Adipose tissue (tissue), 3 donors: Measurements from ENCODE around the gene CFAP46. TPM values are rescaled to one million over a fixed set of nuclear protein-coding genes. Genes with fewer than 3 reads are reported as not detected.
"Not testable (repeated sequence)": the region's sequence is repeated elsewhere in the genome, so short reads cannot be mapped to it uniquely, and the experiment has no call there.

Experiments
- H3K27ac ChIP-seq: one replicate; pipeline ENCODE4 v1.5.1; 2013; ENCODE audit warnings: low read depth, low read length
- WGBS, 3 donors: extraction: QIAGEN DNeasy Blood & Tissue Kit; methylation state at CpG; one replicate each; pipeline ENCODE4 v1.1.7; 2013; 5-methylcytosine and 5-hydroxymethylcytosine counted together
- polyA plus RNA-seq, 3 donors: library from polyadenylated mRNA; stranded (reverse); fragments of 200-250 nt; gene quantifications; one replicate each; pipeline ENCODE4 v1.2.3, GENCODE V29; 2013
- donor health status: healthy with polysubstance abuse.
- donor health status: Bipolar disorder and iron deficiency.
- donor health status: healthy.

The CFAP46 gene
- polyA plus RNA-seq, 3 donors, result 0.13 to 0.38 TPM; not detected in 1

DNA sequence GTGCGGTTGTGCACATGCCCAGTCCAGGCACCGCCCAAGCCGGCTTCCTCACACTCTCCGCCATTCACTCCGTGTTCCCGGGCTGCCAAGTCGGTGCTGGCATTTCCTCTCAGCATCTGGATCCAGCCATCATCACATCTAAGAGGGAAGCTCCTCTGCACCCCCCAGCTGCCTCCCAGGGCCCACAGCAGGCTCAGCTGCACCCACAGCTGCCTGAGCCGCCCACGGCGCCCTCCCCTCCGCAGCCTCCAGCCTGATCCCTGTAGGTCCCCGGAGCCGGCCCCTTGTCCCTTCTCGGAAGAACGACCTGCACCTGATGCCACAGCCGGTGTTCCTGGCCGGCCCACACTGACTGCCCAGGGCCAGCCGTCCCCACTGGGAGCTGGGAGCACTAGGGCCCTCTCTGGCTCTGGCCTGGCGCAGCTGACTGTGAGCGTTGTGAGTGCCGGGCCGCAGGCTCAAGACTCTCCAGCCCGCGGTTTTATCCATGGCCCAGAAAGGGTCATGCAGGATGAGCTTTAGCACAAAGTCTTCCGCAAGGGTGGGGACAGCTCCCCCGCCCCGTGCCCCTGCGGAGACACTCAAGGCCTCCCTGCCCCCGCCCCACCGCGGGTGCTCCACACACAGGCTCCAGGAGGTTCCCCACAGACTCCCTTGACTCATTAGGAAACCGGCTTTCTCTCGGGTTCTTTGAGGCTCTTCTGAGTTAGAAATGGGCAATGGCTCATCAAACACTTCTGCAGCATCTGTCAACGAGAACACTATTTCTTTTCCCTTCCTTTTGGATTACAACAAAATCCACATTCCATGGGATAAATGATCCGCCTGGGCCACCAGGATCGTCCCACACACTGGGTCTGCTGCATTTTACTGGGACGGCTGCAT lies 31.2 kb downstream of the CFAP46 start:
- H3K27ac ChIP-seq, result no peak overlapping the region
- 63 to 70% (median 64%) methylated on average over 37 of the region's 37 CpGs for WGBS, 3 donors

DNA sequence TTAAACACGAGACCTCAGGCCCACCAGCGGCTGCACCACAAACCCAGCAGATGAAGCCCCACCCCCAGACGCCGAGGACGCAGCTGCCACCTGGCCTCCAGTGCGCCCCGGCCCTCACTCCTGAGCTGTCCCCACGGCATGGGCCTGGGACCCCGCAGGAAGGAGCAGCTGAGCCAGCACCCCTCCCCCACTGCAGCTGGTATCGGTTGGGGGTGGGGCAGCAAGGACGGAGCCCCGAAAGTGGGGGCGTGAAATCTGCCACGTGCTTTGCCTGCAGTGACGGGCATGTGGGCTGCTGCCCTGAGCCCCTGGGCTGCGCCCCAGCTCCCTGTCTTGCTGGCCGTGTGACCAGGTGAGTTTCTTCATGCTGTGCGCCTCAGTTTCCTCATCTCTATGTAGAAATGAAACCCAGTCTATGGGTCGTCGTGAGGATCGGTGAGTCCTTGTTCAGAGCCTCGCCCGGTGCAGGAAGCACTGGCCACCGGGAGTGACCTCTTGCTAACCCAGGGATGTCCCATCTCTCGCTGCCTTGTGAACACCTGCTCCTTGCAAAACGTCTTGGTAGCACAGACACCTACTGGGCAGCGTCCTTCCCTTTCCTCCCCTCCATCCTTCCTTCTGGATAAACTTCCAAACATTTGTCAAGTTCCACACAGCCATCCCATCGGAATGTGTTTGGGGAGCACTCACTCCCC lies 32.0 kb downstream of the CFAP46 start:
- H3K27ac ChIP-seq, result no peak overlapping the region
- 76 to 84% (median 81%) methylated on average over 28 of the region's 28 CpGs for WGBS, 3 donors

- H3K27ac ChIP-seq, result no peak overlapping the region
- 78 to 92% (median 89%) methylated on average over 18 to 21 of the region's 21 CpGs for WGBS, 3 donors
Measured at GRCh38 chr10:132909491-132910071, 32.8 kb downstream of the CFAP46 start.

DNA sequence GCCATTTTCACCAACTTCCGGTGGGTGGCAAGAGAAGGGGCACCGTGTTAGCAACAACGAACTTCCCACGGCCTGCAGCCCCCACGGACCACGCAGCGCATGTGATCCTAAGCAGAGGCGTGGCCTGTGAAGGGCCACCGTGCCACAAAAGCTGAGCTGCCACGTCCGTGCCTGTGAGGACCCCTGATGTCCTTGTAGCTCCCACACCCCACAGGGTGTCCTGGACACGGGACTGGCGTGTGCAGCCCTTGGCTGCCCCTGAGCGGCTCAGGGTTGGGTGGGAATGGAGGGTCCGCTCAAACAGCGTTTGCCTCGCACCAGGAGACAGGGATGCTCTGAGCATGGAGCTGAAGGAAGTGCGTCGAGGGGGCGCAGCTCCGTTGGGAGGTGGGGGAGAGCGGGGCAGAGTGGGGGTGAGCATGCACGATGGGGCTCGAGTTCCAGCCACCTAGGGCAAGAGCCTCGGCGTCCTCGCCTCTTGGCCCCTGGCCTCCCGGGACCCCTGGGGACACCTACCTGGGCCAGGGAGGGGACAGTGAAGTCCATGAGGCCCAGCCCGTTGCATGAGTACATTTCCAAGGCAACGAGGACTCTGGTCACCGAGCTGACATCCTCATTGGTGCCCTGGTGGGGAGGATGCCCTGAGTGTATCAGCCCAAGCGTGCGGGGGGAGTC lies 33.6 kb downstream of the CFAP46 start:
- 88 to 94% (median 94%) methylated on average over 31 to 33 of the region's 33 CpGs for WGBS, 3 donors
- H3K27ac ChIP-seq, result no peak overlapping the region

DNA sequence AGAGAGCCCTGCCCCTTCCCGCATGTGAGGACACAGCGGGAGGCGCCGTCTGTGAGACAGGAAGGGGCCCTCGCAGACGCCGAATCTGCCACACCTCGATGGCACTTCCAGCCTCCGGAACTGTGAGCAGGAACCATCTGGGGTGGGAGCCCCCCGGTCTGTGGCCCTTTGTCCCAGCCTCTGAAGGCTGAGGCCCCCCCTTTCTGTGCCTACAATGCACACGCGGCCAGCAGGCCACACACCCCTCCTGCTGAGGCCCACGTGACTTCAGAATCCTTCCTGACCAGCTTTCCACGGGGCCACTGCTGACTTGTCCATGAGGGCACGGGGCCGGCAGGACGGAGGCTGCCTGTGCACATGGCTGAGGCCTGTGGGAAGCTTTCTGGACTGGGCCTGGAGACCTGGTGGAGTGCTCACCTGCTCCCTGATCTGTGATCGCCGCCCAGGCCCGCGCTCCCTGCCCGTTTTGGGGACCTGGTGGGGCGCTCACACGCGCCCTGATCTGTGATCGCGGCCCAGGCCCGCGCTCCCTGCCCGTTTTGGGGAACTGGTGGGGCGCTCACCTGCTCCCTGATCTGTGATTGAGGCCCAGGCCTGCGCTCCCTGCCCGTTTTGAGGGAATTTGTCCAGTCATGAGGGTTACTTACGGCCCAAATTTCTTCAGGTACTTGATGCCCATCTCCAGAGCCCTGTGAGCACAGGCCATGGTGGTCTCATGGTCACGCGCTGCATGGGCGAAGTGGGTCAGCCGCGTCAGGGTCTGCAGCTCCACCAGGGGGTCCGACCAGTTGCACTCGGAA lies 34.3 kb downstream of the CFAP46 start:
- WGBS, 3 donors, result 76 to 83% (median 76%) methylated on average over 41 of the region's 41 CpGs

DNA sequence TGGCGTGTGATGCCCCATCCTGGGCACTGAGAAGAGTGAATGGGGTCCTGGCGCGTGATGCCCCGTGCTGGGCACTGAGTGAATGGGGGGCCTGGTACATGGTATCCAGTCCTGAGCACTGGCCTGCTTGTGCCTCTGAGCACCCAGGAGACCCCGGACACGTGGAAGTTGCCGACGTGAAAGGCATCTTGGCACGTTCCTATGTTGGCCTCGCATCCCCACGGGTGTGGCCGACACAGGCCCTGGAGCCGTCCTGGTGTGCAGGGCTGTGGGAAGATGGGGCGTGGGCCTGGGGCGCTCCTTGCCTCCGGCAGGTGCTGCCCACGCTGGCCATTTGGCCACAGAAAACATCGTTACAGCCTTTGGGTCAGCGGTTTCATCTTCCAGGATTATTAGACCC lies 35.5 kb downstream of the CFAP46 start:
- WGBS, 3 donors, result 86 to 90% (median 90%) methylated on average over 17 to 19 of the region's 19 CpGs

More for the DNA sequence above, 34.3 kb downstream of the CFAP46 start:
- H3K27ac ChIP-seq, result no peak overlapping the region

GRCh38 chr10:132906106-132906505 lies 36.3 kb downstream of the CFAP46 start:
- 93 to 96% (median 96%) methylated on average over 15 of the region's 15 CpGs for WGBS, 3 donors
- no peak overlapping the region for H3K27ac ChIP-seq

More for the DNA sequence above, 35.5 kb downstream of the CFAP46 start:
- H3K27ac ChIP-seq, result no peak overlapping the region

DNA sequence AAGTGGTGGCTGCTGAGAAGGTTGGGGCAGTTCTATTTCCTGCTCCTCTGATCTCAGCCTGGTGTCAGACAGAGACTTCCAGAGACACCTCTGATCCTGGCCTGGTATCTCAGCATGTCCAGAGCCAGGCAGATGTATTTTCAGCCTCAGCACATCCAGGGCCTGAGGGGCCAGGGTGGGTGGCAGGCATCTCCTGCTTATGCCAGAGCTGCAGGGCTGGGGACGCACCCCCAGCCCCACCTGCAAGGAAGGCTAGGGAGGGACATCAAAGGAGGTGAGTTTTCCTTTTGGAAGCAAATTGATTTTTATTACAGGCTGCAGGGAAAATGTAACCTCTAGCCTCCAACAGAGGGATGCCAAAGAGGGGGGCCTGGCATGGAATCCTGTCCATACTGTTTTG lies 36.7 kb downstream of the CFAP46 start:
- WGBS, 3 donors, result 86 to 100% (median 88%) methylated on average over 1 of the region's 1 CpG
- H3K27ac ChIP-seq, result no peak overlapping the region

GRCh38 chr10:132904814-132905649 lies 37.3 kb downstream of the CFAP46 start:
- WGBS, 3 donors, result 80 to 87% (median 83%) methylated on average over 21 of the region's 21 CpGs

DNA sequence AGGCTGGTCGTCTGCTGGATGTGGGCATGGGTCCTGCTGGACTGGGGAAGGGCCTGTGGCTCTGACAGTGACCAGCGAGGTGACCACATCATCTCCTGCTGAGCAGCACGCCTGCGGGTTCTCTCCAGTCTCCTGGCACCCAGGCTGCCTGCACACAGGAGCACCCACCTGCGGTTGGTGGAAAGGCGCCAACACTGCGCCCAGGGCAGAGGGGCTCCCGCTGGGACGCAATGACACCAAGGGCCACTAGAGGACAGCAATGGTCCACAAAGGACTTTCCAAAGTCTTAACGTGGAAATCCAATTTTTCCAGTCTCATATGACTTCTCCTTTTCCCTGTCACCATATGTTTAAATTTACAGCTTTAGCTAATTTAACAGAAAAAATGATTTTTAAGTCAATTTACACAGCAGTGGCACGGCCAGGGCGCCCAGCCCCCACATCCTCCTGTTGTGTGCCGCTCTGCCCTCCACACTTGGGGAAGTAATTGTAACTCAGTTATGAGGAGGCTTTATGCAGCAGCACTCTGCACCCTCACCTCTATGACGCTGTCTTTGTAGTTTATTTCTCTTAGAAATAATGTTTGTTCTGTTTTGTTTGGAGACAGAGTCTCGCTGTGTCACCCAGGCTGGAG lies 38.1 kb downstream of the CFAP46 start:
- WGBS, 3 donors, result 30 to 34% (median 31%) methylated on average over 15 of the region's 15 CpGs

More at GRCh38 chr10:132904814-132905649, 37.3 kb downstream of the CFAP46 start:
- no peak overlapping the region for H3K27ac ChIP-seq

GRCh38 chr10:132902656-132903575 lies 39.5 kb downstream of the CFAP46 start:
- WGBS, 3 donors, result 83 to 85% (median 83%) methylated on average over 18 to 19 of the region's 19 CpGs
- not testable (repeated sequence) for H3K27ac ChIP-seq

More for the DNA sequence above, 38.1 kb downstream of the CFAP46 start:
- H3K27ac ChIP-seq, result no peak overlapping the region

GRCh38 chr10:132901351-132901750 lies 41.0 kb downstream of the CFAP46 start:
- 91 to 95% (median 92%) methylated on average over 7 of the region's 7 CpGs for WGBS, 3 donors
- no peak overlapping the region for H3K27ac ChIP-seq

- WGBS, 3 donors, result 84 to 93% (median 91%) methylated on average over 14 of the region's 14 CpGs
- no peak overlapping the region for H3K27ac ChIP-seq
Measured at GRCh38 chr10:132900211-132900756, 42.1 kb downstream of the CFAP46 start.

DNA sequence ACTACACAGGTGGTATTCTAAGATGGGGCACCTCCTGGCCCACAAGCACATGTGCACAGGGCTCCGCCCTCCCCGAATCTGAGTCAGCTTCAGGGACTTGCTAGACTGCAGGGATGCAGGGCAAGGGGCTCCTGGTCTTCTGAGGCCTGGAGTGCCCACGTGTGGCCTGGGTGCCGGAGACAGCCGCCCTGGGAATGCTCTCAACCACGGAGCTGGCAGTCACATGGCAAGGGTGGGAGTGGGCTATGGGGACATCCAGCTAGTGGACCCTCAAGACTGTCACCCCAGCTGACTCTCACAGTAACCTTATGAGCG lies 42.7 kb downstream of the CFAP46 start:
- WGBS, 3 donors, result 72 to 89% (median 87%) methylated on average over 7 of the region's 7 CpGs
- H3K27ac ChIP-seq, result no peak overlapping the region

DNA sequence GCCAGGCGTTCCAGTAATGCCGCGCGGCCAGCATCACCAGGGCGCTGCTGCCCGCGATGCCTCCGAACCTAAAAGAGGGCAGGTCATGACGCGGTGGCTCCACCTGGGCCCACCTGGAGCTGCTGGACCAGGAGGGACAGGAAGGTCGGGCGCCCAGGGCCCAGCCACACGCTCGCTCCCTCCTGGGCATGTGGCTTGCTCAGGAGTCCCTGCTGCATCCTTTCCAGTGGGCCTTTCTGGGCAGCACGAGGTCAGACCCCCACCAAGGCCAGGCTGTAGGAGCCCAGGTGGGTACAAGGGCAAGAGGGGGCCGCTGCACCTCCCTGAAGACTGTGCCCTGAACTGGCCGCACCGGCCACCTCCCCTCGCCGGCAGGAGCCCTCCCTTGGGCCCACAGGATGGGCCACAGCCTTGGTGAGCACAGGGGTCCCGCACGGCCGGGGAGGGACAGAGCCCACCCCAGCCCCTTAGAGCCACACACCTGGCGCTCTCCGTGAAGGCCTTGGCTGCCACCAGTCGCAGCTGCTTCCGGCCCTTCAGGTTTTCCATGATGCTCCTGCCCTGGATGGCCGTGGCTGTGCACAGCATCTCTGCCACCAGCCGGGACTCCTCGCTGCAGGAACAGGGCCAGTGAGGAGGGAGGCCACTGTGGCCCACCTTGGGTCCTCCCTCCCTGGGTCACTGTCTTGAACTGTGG lies 43.2 kb downstream of the CFAP46 start:
- no peak overlapping the region for H3K27ac ChIP-seq
- 87 to 94% (median 88%) methylated on average over 30 of the region's 30 CpGs for WGBS, 3 donors
